Stimulated activated CD8-positive, alpha-beta memory T cell treated with anti-CD3 and anti-CD28 coated beads, Interleukin-7, amount 100 ng/mL, for 1 hour (primary cell): Measurements from ENCODE around the gene EFNA1.

Experiments used
- DNase-seq, 2 donors: peaks; one replicate each; pipeline ENCODE4 v3.0.0-alpha.2; 2020; ENCODE audit warnings: low read depth in 2 of 2

The EFNA1 gene

GRCh38 chr1:155174324-155175280, 46.9 kb downstream of the EFNA1 start:
- no peak for DNase-seq

- no peak for DNase-seq
These were observed 47.7 kb downstream of the EFNA1 start for GRCh38 chr1:155175281-155175926.

DNA sequence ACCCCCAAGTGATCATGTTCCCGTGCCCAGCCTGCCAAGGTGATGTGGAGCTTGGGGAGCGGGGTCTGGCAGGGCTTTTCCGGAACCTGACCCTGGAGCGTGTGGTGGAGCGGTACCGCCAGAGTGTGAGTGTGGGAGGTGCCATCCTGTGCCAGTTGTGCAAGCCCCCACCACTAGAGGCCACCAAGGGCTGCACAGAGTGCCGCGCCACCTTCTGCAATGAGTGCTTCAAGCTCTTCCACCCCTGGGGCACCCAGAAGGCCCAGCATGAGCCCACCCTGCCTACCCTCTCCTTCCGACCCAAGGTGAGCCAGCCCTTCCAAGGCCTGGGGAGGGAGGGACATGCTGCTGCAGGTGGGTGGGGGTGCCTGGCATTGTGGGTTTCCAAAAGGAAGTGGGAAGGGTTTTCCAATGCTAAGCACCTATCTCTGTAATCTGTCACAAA, 48.3 kb downstream of the EFNA1 start:
- no peak for DNase-seq

GRCh38 chr1:155176544-155177071, 48.9 kb downstream of the EFNA1 start:
- DNase-seq, result peak; percentile 71 to 87

DNA sequence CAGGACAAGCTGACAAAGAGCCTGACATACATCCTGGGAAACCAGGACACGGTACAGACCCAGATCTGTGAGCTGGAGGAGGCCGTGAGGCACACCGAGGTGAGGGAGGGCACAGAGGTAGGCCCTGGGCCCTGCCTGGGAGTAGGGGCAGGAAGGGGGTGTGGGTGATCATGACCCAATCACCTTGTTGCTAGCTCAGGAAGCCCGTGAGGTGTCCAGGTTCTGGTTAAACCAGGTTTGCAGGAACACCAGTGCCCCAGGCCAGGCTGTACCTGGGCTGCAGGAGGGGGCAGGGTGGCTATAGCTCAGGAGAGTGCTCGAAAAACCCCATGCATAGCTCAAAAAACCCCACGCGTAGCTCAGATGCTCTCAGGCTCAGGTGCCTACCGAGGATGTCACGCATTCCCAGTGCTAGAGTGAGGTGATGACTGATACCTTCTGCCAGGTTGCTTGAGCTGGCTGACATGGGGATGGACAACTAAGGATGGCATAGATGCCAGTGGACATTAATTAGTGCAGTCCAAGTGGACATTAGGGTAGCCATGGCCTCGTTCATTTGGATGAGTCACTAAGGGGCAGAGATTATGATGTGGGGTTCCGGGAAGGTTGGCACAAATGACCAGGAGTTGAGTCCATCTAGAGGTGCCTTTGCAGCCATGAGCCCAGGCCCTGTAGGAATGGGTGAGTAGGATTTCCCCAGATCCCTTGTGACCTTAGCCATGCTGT, 49.7 kb downstream of the EFNA1 start:
- no peak for DNase-seq

DNA sequence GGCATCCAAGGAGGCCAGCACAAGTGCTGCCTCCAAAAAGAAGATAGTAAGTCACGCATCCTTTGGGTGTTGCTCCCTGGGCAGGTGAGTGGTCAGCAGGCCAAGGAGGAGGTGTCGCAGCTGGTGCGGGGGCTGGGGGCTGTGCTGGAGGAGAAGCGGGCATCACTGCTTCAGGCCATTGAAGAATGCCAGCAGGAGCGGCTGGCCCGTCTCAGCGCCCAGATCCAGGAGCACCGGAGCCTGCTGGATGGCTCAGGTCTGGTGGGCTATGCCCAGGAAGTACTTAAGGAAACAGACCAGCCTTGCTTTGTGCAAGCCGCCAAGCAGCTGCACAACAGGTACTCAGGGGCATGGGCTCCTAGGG, 50.2 kb downstream of the EFNA1 start:
- DNase-seq, result no peak

- no peak for DNase-seq
These were observed 50.9 kb downstream of the EFNA1 start for GRCh38 chr1:155178441-155179111.

- DNase-seq, result no peak
These were observed 51.7 kb downstream of the EFNA1 start for GRCh38 chr1:155179112-155180031.

DNA sequence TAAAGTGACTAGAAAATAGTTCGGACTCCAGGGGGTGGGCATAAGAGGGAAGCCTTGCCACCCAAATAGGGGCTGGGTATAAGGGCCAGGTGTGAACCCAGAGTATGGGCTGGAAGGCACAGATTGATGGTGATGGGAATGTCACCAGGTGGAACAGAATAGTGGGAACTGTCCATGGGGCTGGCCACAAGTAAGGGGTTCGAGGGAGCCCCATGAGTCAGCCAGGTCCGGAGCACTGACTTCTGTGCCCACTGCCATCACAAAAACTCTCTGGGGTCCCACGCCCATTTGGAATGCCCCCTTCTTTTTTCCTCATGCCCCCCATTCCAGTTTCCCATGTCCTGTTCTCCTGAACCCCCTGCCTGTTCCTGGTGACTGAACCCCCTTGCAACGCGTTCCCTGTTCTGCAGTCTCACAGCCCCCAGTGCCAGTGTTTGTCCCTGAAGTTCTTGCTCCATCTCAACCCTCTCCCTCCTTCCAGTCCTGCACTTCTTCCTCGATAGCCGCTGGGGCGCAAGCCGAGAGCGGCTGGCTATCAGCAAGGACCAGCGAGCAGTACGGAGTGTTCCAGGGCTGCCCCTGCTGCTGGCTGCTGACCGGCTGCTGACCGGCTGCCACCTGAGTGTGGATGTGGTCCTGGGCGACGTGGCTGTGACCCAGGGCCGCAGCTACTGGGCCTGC, 53.8 kb downstream of the EFNA1 start:
- no peak for DNase-seq

DNA sequence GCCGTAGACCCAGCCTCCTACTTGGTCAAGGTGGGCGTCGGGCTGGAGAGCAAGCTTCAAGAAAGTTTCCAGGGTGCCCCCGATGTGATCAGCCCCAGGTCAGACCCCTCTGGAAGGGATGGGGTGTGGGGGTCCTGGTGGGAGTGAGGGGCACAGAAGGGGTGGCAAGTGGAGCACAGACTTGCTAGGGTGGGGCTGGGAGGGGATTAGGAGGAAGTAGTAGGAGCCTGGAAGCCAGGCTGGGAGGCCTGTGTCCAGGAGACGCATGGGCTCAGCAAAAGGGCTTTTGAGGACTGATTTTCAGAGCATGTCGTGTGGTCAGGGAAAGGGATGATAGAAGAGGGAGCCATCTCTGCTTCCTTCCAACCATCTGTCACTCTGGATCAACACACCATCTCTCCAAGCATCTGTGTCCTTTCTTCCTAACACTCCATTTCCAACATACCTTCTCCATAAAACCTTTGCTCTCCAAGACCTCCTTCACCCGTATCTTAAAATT, 54.4 kb downstream of the EFNA1 start:
- no peak for DNase-seq

GRCh38 chr1:155183775-155184221, 56.1 kb downstream of the EFNA1 start:
- DNase-seq, result no peak

DNA sequence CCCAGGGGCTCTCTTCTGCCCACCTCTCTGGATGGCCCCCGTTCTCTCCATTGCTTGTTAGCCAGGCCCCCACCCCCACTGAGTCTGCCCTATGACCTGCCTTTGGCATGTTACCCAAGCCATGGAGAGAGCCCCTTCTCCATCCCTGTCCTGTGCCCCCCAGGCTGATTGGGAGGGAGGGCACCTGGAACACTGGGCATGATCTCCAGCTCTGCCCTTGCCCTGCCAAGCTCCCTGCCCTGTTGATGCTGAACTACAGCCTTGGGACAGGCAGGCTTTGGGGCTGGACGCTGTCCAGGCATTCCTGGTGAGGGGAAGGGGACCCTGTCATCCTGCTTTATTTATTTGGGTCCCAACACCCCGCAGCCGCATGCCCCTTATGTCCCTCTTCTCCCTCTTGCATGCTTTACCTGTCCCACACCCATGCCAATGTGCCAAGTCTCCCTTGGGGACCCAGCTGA, 56.7 kb downstream of the EFNA1 start:
- DNase-seq, result no peak
